Renal cortical epithelial cell (primary cell): ENCODE results near the gene ZNF563. TPM values are rescaled to one million over a fixed set of nuclear protein-coding genes. Genes with fewer than 3 reads are reported as not detected.

Experiments
- DNase-seq: peaks from one replicate; pipeline ENCODE4 v3.0.0-alpha.2; 2011; ENCODE audit warnings: low read depth
- total RNA-seq: library from RNA; depleted of rRNA; stranded (reverse); fragments of >200 nt; gene quantifications from 2 replicates; pipeline ENCODE4 v1.2.3, GENCODE V29; 2014

Gene ZNF563
- total RNA-seq, 1 donor from 2014 or later = 12.8 TPM

DNA sequence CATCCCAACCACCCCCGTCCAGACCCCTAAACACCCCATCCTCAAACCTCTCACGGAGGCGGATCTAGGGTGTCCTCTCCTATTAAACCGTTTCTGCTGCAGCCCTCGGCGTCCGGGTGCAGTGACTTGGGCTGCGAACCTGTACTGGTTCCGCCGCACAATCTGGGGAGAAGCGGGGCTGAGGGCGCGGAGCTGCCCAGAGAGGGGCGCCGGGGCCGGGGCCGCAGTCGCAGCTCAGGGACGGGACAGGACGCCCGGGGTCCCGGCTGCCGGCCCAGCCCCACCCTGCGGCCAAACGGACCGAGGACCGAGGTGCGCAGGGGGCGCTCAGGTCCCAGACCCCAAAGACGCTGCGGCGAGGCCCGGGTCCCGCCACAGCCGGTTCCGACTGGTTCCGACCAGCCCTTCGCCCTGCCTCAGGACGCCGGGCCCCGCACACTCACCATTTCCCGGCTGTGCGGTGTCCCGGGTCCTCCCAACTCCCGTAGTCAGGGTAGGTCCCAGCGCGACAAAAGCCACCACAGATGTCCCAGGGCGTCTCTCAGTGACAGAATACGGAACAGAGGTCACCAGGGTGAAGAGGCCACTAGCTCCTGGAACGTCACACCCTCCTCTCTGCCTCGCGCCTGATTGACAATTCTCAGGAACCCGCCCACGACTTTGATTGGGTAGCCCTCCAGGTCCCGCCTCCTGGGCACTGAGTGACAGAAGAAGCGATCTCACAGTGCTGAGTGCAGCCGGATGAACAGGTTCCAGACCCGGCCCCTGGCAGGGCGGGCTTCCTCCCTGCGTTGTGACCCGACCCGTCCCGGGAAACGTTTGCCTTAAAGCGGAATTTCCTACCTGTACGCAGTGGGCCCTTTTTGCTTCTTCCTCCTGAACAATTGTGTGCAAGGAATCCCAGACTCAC is 38.9 kb downstream of the ZNF563 start, which contains the start of gene ZNF44:
ZNF44 (minus strand) TSS at position 635 of the 910 bp plus-strand sequence; CDS start at position 446, 189 bp downstream.
- peak; percentile 93 for DNase-seq

DNA sequence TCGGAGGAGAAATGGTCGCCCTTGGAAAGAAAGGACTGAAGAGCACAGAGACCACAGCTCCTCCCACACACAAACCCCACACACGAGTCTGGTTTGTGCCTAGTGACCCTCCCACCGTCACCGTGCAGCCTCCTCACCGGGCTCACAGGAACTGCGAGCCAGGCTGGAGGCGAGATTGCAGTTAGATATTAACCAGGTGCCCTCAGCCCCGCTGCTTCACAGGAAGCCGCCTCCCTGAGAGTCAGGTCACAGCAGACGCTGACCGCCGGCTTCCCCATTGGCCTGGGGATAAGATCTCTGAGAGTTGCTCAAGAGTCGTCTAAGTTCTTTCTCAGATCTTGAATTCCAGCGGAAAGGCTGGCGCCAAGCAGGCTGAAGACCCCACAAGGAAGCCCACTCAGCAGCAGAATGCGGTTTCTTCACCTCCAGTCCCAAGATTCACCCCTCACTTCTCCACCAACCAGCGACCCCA is 39.6 kb downstream of the ZNF563 start:
- peak; percentile 95 for DNase-seq

DNA sequence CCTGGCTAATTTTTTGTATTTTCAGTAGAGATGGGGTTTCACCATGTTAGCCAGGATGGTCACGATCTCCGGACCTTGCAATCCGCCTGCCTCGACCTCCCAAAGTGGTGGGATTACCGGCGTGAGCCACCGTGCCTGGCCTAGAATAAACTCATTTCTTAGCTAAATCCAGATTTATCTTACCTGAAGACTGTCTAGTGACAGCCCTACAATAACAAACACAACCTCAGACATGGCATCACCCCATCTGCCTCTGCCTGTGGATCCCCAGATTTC is 43.7 kb downstream of the ZNF563 start:
- no peak for DNase-seq

DNA sequence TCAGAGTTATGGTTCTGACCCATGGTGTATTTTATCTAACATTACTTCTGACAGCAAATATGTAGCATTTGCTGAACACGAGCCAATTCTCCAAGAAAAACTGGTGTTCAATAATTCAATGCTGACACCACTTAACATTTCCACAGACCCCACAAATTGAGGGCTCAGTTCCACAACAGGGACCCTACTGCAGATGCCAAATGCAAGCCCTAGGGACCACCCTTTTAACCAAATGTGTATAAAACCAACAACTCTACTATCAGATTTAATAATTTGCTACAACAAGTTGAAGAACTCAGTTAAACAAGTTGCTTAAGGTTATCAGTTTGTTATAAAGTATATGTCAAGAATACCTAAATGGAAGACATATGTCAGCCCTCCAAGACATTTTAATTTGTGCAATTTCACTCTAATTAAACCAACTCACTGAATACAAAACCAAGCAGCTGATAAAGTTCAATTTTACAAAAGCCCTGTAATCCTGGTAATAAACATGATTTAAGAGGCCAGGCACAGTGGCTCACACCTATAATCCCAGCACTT is 45.4 kb downstream of the ZNF563 start:
- no peak for DNase-seq

DNA sequence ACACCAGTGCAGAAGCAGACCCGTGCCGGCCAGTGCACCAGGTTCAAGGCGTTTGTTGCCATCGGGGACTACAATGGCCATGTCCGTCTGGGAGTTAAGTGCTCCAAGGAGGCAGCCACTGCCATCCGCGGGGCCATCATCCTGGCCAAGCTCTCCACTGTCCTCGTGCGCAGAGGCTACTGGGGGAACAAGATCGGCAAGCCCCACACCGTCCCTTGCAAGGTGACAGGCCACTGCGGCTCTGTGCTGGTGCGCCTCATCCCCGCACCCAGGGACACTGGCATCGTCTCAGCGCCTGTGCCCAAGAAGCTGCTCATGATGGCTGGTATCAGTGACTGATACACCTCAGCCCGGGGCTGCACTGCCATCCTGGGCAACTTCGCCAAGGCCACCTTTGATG is 48.8 kb downstream of the ZNF563 start:
- no peak for DNase-seq

DNA sequence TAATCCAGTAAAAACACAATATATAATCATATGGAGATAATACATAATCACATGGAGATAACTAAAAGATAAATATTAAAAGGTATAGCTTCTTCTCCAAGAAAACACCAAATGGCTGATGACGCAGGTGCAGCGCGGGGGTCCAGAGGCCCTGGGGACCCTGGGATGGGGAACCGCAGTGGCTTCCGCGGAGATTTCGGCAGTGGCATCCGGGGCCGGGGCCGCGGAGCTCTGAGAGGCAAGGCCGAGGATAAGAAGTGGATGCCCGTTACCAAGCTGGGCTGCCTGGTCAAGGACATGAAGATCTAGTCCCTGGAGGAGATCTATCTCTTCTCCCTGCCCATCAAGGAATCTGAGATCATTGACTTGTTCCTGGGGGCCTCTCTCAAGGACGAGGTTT is 49.2 kb downstream of the ZNF563 start:
- no peak for DNase-seq

DNA sequence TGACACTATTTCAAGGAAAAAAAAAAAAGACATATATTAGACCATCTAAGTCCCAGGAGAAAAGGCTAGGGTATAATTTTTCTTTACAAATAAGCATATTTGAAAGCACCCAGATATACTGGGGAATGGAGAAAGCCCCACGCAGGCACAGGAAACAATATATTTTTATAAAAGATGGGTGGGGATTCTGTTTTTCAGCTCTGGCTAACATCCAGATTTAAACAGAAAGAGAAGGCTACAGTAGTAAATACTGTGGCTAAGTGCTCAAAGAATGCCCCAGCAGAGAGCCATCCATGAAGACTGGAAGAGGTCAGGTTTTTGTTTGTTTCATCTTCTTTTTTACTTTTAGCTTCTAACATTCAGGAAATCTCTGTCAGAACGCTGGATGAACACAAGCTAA is 54.7 kb downstream of the ZNF563 start:
- no peak for DNase-seq

DNA sequence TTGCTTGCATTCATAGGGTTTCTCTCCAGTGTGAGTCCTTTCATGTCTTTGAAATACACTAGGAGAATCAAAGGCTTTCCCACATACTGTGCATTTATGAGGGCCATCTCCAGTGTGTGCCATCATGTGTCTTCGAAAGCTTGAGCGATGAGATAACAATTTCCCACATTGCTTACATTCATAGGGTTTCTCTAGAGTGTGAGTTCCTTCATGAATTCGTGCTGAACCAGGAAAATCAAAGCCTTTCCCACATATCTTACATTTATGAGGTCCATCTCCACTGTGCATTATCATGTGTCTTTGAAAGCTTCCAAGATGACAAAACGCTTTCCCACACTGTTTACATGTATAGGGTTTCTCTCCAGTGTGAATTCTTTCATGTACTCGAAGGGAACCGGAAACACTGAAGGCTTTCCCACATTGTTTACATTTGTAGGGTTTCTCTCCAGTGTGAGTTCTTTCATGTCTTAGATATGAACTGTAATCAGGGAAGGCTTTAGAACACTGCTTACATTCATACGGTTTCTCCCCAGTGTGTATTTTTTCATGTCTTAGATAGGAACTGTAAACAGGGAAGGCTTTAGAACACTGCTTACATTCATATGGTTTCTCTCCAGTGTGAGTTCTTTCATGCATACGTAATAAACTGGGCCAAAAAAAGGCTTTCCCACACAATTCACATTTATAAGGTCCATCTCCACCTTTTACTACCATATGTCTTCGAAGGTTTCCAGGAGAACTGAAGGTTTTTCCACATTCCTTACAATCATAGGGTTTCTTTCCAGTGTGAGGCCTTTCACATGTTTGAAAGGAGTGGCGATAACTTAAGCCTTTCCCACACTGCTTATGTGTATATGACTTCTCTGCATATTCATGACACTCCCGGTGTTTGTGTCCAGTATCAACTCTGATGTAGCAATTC is 60.2 kb downstream of the ZNF563 start:
- no peak for DNase-seq

DNA sequence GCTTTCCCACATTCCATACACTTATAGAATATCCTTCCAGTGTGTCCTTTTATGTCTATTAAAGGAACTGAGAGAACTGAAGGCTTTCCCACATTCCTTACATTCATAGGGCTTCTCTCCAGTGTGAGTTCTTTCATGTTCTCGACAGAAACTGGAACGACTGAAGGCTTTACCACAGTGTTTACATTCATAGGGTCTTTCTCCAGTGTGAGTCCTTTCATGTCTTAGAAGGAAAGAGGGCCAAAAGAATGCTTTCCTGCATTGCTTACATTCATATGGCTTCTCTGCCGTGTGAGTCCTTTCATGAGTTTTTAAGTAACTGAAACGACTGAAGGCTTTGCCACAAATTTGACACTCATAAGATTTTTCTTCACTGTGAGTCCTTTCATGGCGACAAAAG is 61.0 kb downstream of the ZNF563 start:
- DNase-seq = no peak

DNA sequence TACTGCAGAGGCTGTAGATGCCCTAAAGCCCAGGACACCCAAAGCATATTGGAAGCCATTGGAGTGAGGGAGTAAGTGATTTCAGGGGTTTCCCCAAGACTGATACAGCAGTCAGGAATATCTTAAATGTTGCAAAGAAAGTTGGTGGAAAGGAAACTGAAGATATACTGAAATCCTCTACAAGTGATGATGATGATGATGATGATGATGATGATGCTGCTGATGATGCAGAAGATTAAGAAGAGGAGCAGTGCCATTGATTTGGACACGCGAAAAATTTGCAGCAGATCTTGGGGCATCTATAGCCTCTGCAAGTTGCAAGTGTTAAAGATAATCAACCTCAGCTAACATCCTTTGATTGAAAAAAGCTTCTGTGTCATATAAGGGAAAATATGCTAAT is 62.6 kb downstream of the ZNF563 start:
- no peak for DNase-seq

Other genes starting within 250 kb of the ZNF563 start
- gene ZNF20, start 193.3 kb downstream of the ZNF563 start, total RNA-seq = 8.2 and 16.3 TPM in 2 replicates
- 7.8 and 17.4 TPM in 2 replicates for gene ZNF625, start 176.9 kb downstream of the ZNF563 start, total RNA-seq
- 5.9 and 16.1 TPM in 2 replicates for gene ZNF136, start 170.5 kb downstream of the ZNF563 start, total RNA-seq
- gene ZNF44, start 38.8 kb downstream of the ZNF563 start, total RNA-seq = 8.3 and 27.6 TPM in 2 replicates
- gene ZNF442, start 32.0 kb upstream of the ZNF563 start, total RNA-seq = 4.2 and 8.8 TPM in 2 replicates
- gene ZNF799, start 67.6 kb upstream of the ZNF563 start, total RNA-seq = 11.7 and 12.3 TPM in 2 replicates
- gene ZNF443, start 107.4 kb upstream of the ZNF563 start, total RNA-seq = 10.8 and 12.7 TPM in 2 replicates
- 5.2 and 8.1 TPM in 2 replicates for gene ZNF709, start 151.2 kb upstream of the ZNF563 start, total RNA-seq
- 8.3 and 19.9 TPM in 2 replicates for gene ZNF564, start 217.8 kb upstream of the ZNF563 start, total RNA-seq